Measurements from ENCODE around the gene NHEJ1.

DNA sequence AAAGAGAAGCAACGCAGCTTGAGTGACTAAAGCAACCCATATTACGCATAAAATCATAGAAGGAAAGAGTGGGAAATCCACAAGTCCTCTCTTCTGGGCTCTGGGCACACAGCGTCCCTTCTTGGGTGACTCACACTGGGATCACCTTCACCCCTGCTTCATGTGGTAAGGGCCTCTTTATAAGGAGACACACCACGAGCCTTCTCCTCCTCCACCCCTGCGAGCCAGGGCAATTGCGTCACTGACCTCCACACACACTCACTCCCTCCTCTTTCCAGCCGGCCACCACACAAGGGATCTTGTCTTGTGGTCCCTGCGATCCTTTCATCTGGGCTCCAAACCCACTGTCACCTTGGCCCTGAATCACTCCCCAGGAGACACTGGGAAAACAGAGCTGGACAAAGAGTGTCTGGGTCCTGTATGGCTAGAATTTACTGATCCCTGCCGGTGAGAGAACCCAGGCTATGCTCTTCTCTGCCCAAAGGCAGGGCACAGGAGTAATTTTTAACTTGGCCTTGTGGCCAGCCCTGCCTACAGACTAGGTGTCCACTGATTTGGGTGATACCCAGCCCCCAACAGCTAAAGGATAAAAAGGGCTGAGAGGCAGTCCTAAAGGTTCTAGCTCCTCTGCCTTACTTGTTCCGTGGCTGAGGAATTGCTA lies 35.3 kb downstream of the NHEJ1 start:
- TF ChIP-seq CTCF (optimal IDR thresholded peaks at IDR 0.05 in 1 of 3, IDR thresholded peaks at IDR 0.05 in 1 of 3, conservative IDR thresholded peaks at IDR 0.05 in 1 of 3; ENCODE audit: extremely low read depth in 1 of 3, insufficient read depth in 2 of 3, low read length in 3 of 3): no peak
- no peak for TF ChIP-seq EZH2 (IDR thresholded peaks at IDR 0.05; ENCODE audit: low read length)
